Stimulated activated CD4-positive, alpha-beta T cell treated with anti-CD3 and anti-CD28 coated beads, Interleukin-4, amount 100 ng/mL, for 24 hours (primary cell): Measurements from ENCODE around the gene DISC1.

Experiments used
- DNase-seq: peaks from one replicate; pipeline ENCODE4 v3.0.0-alpha.2; 2020

Gene DISC1

GRCh38 chr1:231674575-231674974 lies 48.0 kb downstream of the DISC1 start:
- no peak for DNase-seq

- DNase-seq = no peak
Measured at GRCh38 chr1:231676487-231676886, 49.9 kb downstream of the DISC1 start.

GRCh38 chr1:231677442-231677841 lies 50.9 kb downstream of the DISC1 start:
- DNase-seq = no peak

GRCh38 chr1:231678011-231678432 lies 51.4 kb downstream of the DISC1 start:
- no peak for DNase-seq

- no peak for DNase-seq
Measured at GRCh38 chr1:231679109-231679508, 52.5 kb downstream of the DISC1 start.

- no peak for DNase-seq
Measured at GRCh38 chr1:231681006-231681405, 54.4 kb downstream of the DISC1 start.

GRCh38 chr1:231682779-231683178 lies 56.2 kb downstream of the DISC1 start:
- DNase-seq = no peak

- DNase-seq = no peak
Measured at GRCh38 chr1:231683439-231684165, 57.0 kb downstream of the DISC1 start.

GRCh38 chr1:231684356-231685244 lies 58.0 kb downstream of the DISC1 start:
- DNase-seq = no peak

- no peak for DNase-seq
Measured at GRCh38 chr1:231686384-231686783, 59.8 kb downstream of the DISC1 start.

- no peak for DNase-seq
Measured at GRCh38 chr1:231688989-231689388, 62.4 kb downstream of the DISC1 start.

GRCh38 chr1:231690059-231690458 lies 63.5 kb downstream of the DISC1 start:
- no peak for DNase-seq

GRCh38 chr1:231691618-231692259 lies 65.1 kb downstream of the DISC1 start:
- no peak for DNase-seq

- DNase-seq = no peak
Measured at GRCh38 chr1:231693361-231694074, 66.9 kb downstream of the DISC1 start.

GRCh38 chr1:231694075-231694431 lies 67.5 kb downstream of the DISC1 start:
- DNase-seq = no peak

- no peak for DNase-seq
Measured at GRCh38 chr1:231694465-231695077, 68.0 kb downstream of the DISC1 start.

- DNase-seq = no peak
Measured at GRCh38 chr1:231695439-231696255, 69.1 kb downstream of the DISC1 start.

- no peak for DNase-seq
Measured at GRCh38 chr1:231699784-231700183, 73.2 kb downstream of the DISC1 start.

GRCh38 chr1:231701306-231701705 lies 74.7 kb downstream of the DISC1 start:
- no peak for DNase-seq

GRCh38 chr1:231702331-231702730 lies 75.7 kb downstream of the DISC1 start:
- DNase-seq = no peak

- no peak for DNase-seq
Measured at GRCh38 chr1:231702804-231703203, 76.2 kb downstream of the DISC1 start.
